C4-2B (cell line): ENCODE results near the gene SORCS2.

Source experiments
- ZFX ChIP-seq: fragments of 450-650 bp; IDR thresholded peaks from 2 replicates; pipeline ENCODE4 v1.6.1; 2017
- TF ChIP-seq, protein P1 (sequence below): fragments of 450-650 bp; conservative IDR thresholded peaks from 2 replicates; pipeline ENCODE4 v1.5.1; 2017; ENCODE audit warnings: mild to moderate bottlenecking

DNA sequence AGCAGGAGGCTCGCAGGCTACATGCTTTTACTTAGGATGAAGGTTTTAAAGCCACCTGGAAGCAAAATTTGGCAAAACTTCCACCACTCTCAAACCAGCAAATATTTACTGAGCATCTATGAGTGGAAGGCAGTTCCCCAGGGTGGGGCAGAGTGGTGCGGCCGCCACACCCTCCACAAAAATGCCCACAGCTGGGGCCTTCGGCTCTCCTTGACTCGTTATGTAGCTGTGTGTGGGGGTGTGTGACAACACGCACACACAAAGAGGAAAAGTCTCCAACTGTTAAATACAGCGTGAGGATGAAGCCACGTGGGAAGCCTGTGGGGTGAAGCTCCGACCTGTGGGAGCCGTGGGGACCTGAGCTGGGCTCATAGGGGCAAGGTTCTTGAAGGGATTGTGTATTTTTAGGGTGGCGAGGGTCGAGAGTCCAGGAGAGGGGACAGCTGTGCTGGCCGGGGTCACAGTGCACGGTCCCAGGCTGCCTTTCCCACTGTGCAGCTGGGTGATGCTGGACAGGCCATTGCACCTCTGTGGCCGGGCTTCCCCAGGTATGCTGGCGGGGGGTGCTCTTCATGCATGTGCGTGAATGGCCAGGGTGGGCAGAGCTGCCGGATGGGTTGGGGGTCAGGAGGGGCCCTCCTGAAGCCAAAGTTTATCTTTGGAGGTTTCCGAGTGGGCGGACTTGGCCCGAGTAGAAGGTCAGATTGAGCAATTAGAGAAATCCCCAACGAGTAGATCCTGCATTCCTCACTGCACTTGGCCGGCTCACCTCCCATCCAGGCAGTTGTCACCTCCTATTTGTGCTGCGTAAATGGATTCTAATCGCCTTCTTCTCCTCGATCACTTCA, 25.4 kb downstream of the SORCS2 start:
- TF ChIP-seq, protein P1, sequence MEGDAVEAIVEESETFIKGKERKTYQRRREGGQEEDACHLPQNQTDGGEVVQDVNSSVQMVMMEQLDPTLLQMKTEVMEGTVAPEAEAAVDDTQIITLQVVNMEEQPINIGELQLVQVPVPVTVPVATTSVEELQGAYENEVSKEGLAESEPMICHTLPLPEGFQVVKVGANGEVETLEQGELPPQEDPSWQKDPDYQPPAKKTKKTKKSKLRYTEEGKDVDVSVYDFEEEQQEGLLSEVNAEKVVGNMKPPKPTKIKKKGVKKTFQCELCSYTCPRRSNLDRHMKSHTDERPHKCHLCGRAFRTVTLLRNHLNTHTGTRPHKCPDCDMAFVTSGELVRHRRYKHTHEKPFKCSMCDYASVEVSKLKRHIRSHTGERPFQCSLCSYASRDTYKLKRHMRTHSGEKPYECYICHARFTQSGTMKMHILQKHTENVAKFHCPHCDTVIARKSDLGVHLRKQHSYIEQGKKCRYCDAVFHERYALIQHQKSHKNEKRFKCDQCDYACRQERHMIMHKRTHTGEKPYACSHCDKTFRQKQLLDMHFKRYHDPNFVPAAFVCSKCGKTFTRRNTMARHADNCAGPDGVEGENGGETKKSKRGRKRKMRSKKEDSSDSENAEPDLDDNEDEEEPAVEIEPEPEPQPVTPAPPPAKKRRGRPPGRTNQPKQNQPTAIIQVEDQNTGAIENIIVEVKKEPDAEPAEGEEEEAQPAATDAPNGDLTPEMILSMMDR, result no peak
- no peak for TF ChIP-seq ZFX
